Tibial nerve (tissue), 4 donors: Measurements from ENCODE around the gene NISCH. TPM values are rescaled to one million over a fixed set of nuclear protein-coding genes. Genes with fewer than 3 reads are reported as not detected.
A peak's percentile ranks its signal among the peaks of the same experiment; 100 is the strongest.

ENCODE experiments used
- DNase-seq, 2 donors: peaks; one replicate each; pipeline ENCODE4 v3.0.0-alpha.2; 2019; ENCODE audit warnings: low spot score in 2 of 2
- H3K27ac ChIP-seq, 4 donors: fragments of 200-600 bp; sonication (generic) in 3 of 4; one replicate each; pipeline ENCODE4 v1.5.1; 2017 to 2019; ENCODE audit warnings: mild to moderate bottlenecking in 1 of 4
- H3K27me3 ChIP-seq, 2 donors: fragments of 200-600 bp; sonication (generic) in 1 of 2; one replicate each; pipeline versions ENCODE4 v1.5.1 to v1.6.0; 2017 to 2019
- H3K36me3 ChIP-seq, 3 donors: fragments of 200-600 bp; sonication (generic); one replicate each; pipeline ENCODE4 v1.5.1; 2018 to 2019
- H3K4me1 ChIP-seq, 4 donors: fragments of 200-600 bp; sonication (generic) in 3 of 4; one replicate each; pipeline ENCODE4 v1.5.1; 2017 to 2019
- H3K4me3 ChIP-seq, 4 donors: fragments of 200-600 bp; sonication (generic) in 3 of 4; one replicate each; pipeline ENCODE4 v1.5.1; 2017 to 2019; ENCODE audit warnings: mild to moderate bottlenecking in 1 of 4, moderate library complexity in 1 of 4
- H3K9me3 ChIP-seq, 4 donors: fragments of 200-600 bp; sonication (generic) in 3 of 4; one replicate each; pipeline ENCODE4 v1.5.1; 2017 to 2019
- CTCF ChIP-seq, 5 experiments: fragments of 200-600 bp in 3 of 5; fragments of 450-650 bp in 2 of 5; sonication (generic) in 3 of 5; IDR thresholded peaks; one replicate each; pipeline ENCODE4 v1.5.1; 2016 to 2019; ENCODE audit warnings: antibody characterized with exemption in 5 of 5, mild to moderate bottlenecking in 3 of 5, moderate library complexity in 2 of 5
- EP300 ChIP-seq, 2 donors: sonication (generic); formaldehyde crosslinking; IDR thresholded peaks; one replicate each; pipeline ENCODE4 v1.6.1; 2017; ENCODE audit warnings: antibody characterized with exemption in 2 of 2, mild to moderate bottlenecking in 1 of 2
- POLR2A ChIP-seq, 2 donors: fragments of 450-650 bp; IDR thresholded peaks; one replicate each; pipeline ENCODE4 v1.6.1; 2017; ENCODE audit warnings: antibody characterized with exemption in 2 of 2, mild to moderate bottlenecking in 2 of 2, moderate library complexity in 2 of 2
- WGBS, 2 donors: methylation state at CpG; one replicate each; pipeline ENCODE4 v1.1.5; 2018; 5-methylcytosine and 5-hydroxymethylcytosine counted together
- total RNA-seq, 4 donors: library from RNA; depleted of rRNA; stranded (reverse); fragments of >200 nt; gene quantifications; one replicate each; pipeline ENCODE4 v1.1.0, GENCODE V29; 2016

The NISCH gene
- total RNA-seq, 4 donors from 2014 or later, result 192 to 305 (median 232) TPM

- DNase-seq, result no peak
- Histone ChIP-seq H3K4me3 (no peak overlapping the region), H3K27me3 (no peaks in the 10 kb centered on the region), H3K9me3 (no peaks in the 10 kb centered on the region), H3K4me1 (peaks cover 0 to 50% (median 25%) of the 10 kb centered on the region in 4 donors), H3K27ac (peak overlapping the region in 2 of 4 donors; percentile 74 to 76), H3K36me3 (no peaks in the 10 kb centered on the region)
- 71 to 72% methylated on average over 9 to 10 of the region's 10 CpGs for WGBS, 2 donors
- TF ChIP-seq POLR2A (IDR thresholded peaks at IDR 0.05), result no peak
- TF ChIP-seq EP300 (IDR thresholded peaks at IDR 0.05), result no peak
- no peak for TF ChIP-seq CTCF (IDR thresholded peaks at IDR 0.05)
Observed at GRCh38 chr3:52431459-52432223, 23.8 kb upstream of the NISCH start.

GRCh38 chr3:52432225-52432624 lies 23.2 kb upstream of the NISCH start:
- no peak overlapping the region for H3K4me3 ChIP-seq
- no peaks in the 10 kb centered on the region for H3K27me3 ChIP-seq
- peaks cover 0 to 56% (median 25%) of the 10 kb centered on the region in 4 donors for H3K4me1 ChIP-seq
- WGBS, 2 donors, result 80 to 87% methylated on average over 5 to 6 of the region's 6 CpGs
- DNase-seq, result no peak
- H3K27ac ChIP-seq, result peak overlapping the region in 3 of 4 donors; percentile 69 to 76 (median 74)
- H3K36me3 ChIP-seq, result no peaks in the 10 kb centered on the region
- H3K9me3 ChIP-seq, result no peaks in the 10 kb centered on the region
- TF ChIP-seq CTCF (IDR thresholded peaks at IDR 0.05) (no peak), POLR2A (IDR thresholded peaks at IDR 0.05) (no peak), EP300 (IDR thresholded peaks at IDR 0.05) (no peak)

- H3K36me3 ChIP-seq, result peaks cover 0 to 3% (median 0%) of the 10 kb centered on the region in 3 donors
- no peaks in the 10 kb centered on the region for H3K27me3 ChIP-seq
- no peak overlapping the region for H3K4me3 ChIP-seq
- 34 to 49% methylated on average over 4 of the region's 4 CpGs for WGBS, 2 donors
- H3K9me3 ChIP-seq, result no peaks in the 10 kb centered on the region
- peak overlapping the region in 3 of 4 donors; percentile 69 to 76 (median 74) for H3K27ac ChIP-seq
- peaks cover 0 to 60% (median 25%) of the 10 kb centered on the region in 4 donors for H3K4me1 ChIP-seq
- DNase-seq, result no peak
- no peak for TF ChIP-seq EP300 (IDR thresholded peaks at IDR 0.05)
- TF ChIP-seq POLR2A (IDR thresholded peaks at IDR 0.05), result no peak
- no peak for TF ChIP-seq CTCF (IDR thresholded peaks at IDR 0.05)
Observed at GRCh38 chr3:52432691-52433141, 22.7 kb upstream of the NISCH start.

GRCh38 chr3:52433328-52433995 lies 21.9 kb upstream of the NISCH start:
- 38 to 45% methylated on average over 10 of the region's 10 CpGs for WGBS, 2 donors
- Histone ChIP-seq H3K4me1 (peaks cover 0 to 60% (median 25%) of the 10 kb centered on the region in 4 donors), H3K27me3 (no peaks in the 10 kb centered on the region), H3K36me3 (peaks cover 0 to 11% (median 0%) of the 10 kb centered on the region in 3 donors), H3K9me3 (no peaks in the 10 kb centered on the region), H3K4me3 (no peak overlapping the region), H3K27ac (peak overlapping the region in 3 of 4 donors; percentile 69 to 76 (median 74))
- DNase-seq, result no peak
- TF ChIP-seq CTCF (IDR thresholded peaks at IDR 0.05), result no peak
- no peak for TF ChIP-seq POLR2A (IDR thresholded peaks at IDR 0.05)
- no peak for TF ChIP-seq EP300 (IDR thresholded peaks at IDR 0.05)
